ENCODE data around the gene HLCS. TPM values are rescaled to one million over a fixed set of nuclear protein-coding genes. Genes with fewer than 3 reads are reported as not detected.

Gene HLCS
- total RNA-seq, 1 donor = 44.3 TPM

- no peak for TF ChIP-seq CTCF (IDR thresholded peaks at IDR 0.05; ENCODE audit: insufficient read depth, low read length)
- no peak overlapping the region for H3K4me3 ChIP-seq (ENCODE audit: low read depth, low read length)
- no peak for DNase-seq (ENCODE audit: low read depth)
Measured at GRCh38 chr21:36929622-36930021, 36.8 kb downstream of the HLCS start.

GRCh38 chr21:36928960-36929359, 37.5 kb downstream of the HLCS start:
- no peak for TF ChIP-seq CTCF (IDR thresholded peaks at IDR 0.05; ENCODE audit: insufficient read depth, low read length)
- DNase-seq (ENCODE audit: low read depth) = no peak
- H3K4me3 ChIP-seq (ENCODE audit: low read depth, low read length) = no peak overlapping the region

DNA sequence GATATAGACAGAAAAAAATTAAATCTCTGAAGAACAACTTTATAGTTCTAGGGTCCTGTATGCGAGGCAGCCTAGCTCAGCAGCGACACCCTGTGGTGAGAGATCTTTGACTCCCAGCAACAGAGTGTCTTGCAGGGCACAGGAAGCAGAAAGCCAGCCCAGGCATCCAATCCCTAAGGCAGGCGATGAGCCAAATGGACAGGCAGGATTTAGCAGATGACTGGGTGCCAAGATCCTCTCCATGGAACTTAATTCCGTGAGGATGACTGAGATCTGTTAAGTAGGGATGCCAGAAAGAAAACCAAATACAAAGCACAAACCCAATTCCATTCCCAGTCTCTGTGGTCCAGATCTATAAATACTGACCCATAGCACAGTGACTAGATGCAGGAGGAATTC, 38.8 kb downstream of the HLCS start:
- peak; percentile 96 for TF ChIP-seq CTCF (IDR thresholded peaks at IDR 0.05; ENCODE audit: insufficient read depth, low read length)
- no peak overlapping the region for H3K4me3 ChIP-seq (ENCODE audit: low read depth, low read length)
- peak; percentile 89 for DNase-seq (ENCODE audit: low read depth)

- H3K4me3 ChIP-seq (ENCODE audit: low read depth, low read length) = no peak overlapping the region
- no peak for TF ChIP-seq CTCF (IDR thresholded peaks at IDR 0.05; ENCODE audit: insufficient read depth, low read length)
- DNase-seq (ENCODE audit: low read depth) = no peak
Measured at GRCh38 chr21:36926989-36927718, 39.3 kb downstream of the HLCS start.

DNA sequence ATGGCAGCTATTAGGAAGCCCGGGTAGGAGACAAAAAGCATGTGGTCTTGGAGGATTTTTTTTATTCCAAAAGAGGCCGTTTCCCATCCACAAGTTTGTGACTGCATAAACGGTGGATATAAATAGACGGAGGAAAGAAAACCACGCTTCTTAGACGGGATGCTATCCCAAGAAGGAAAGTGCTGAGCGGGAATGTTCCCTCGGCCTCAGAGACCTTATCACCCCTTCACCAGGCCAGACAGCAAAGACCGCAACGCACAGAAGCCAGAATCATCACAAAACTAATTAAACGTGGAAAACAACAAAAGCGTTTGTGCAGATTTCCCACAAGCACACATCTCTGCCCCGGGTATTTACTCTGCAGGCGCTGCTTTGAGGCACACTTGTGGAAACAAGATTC, 43.2 kb downstream of the HLCS start:
- no peak for TF ChIP-seq CTCF (IDR thresholded peaks at IDR 0.05; ENCODE audit: insufficient read depth, low read length)

GRCh38 chr21:36922861-36923260, 43.6 kb downstream of the HLCS start:
- DNase-seq (ENCODE audit: low read depth) = no peak
- TF ChIP-seq CTCF (IDR thresholded peaks at IDR 0.05; ENCODE audit: insufficient read depth, low read length) = no peak
- no peak overlapping the region for H3K4me3 ChIP-seq (ENCODE audit: low read depth, low read length)

More for the DNA sequence above, 43.2 kb downstream of the HLCS start:
- DNase-seq (ENCODE audit: low read depth) = no peak
- H3K4me3 ChIP-seq (ENCODE audit: low read depth, low read length) = no peak overlapping the region

GRCh38 chr21:36918291-36918690, 48.2 kb downstream of the HLCS start:
- DNase-seq (ENCODE audit: low read depth) = no peak
- TF ChIP-seq CTCF (IDR thresholded peaks at IDR 0.05; ENCODE audit: insufficient read depth, low read length) = no peak
- no peak overlapping the region for H3K4me3 ChIP-seq (ENCODE audit: low read depth, low read length)
